IMR-90 (cell line): ENCODE measurements around the gene ADAM12. TPM values are rescaled to one million over a fixed set of nuclear protein-coding genes. Genes with fewer than 3 reads are reported as not detected.

Experiments
- ATAC-seq: fragments of 200-7000 bp; cut with Tn5 transposase; 2 replicates; pipeline ENCODE4 v1.9.1; 2020; ENCODE audit warnings: low read depth, mild to moderate bottlenecking, moderate library complexity
- BruUV-seq: library from RNA; stranded (reverse); fragments of 400-500 nt; replicated peaks from 2 replicates; lab custom pipeline; 2021; lab: Mats Ljungman, UMichigan
- CTCF ChIA-PET: fragments of 300-600 bp; formaldehyde crosslinking; extraction: SDS; loops from one replicate; lab custom pipeline; 2021; ENCODE audit warnings: antibody characterized with exemption; lab: Yijun Ruan, JAX
- POLR2A ChIA-PET: fragments of 300-600 bp; sonication (Branson Sonifier 250); formaldehyde crosslinking; loops from one replicate; lab custom pipeline; 2022; ENCODE audit warnings: antibody characterized with exemption; ENCODE audit not compliant: unreplicated experiment; lab: Charles Lee
- DNase-seq: peaks from one replicate; pipeline ENCODE4 v3.0.0; 2013
- H2AFZ ChIP-seq: replicated peaks from 2 replicates; pipeline ENCODE3; 2013; ENCODE audit warnings: low read length, mild to moderate bottlenecking; ENCODE audit not compliant: poor library complexity
- H2AK5ac ChIP-seq: 2 replicates; pipeline ENCODE4 v1.6.1; 2013; ENCODE audit warnings: low read depth, low read length, inconsistent platforms
- H2AK9ac ChIP-seq: replicated peaks from 2 replicates; pipeline ENCODE3; 2013; ENCODE audit warnings: mild to moderate bottlenecking, low read depth, low read length, moderate library complexity; ENCODE audit not compliant: poor library complexity
- H2BK120ac ChIP-seq: 2 replicates; pipeline ENCODE4 v1.6.1; 2013; ENCODE audit warnings: low read depth, low read length, inconsistent platforms
- H2BK15ac ChIP-seq: 3 replicates; pipeline ENCODE4 v1.6.1; 2013; ENCODE audit warnings: low read depth, low read length, inconsistent platforms
- H2BK20ac ChIP-seq: 2 replicates; pipeline ENCODE4 v1.6.1; 2013; ENCODE audit warnings: low read depth, mild to moderate bottlenecking, inconsistent platforms, low read length, moderate library complexity
- H2BK5ac ChIP-seq: 2 replicates; pipeline ENCODE4 v1.6.1; 2013; ENCODE audit warnings: mild to moderate bottlenecking, low read depth, low read length, inconsistent platforms; ENCODE audit not compliant: poor library complexity, severe bottlenecking
- H3K14ac ChIP-seq: replicated peaks from 2 replicates; pipeline ENCODE4 v1.6.1; 2013; ENCODE audit warnings: low read depth, low read length, inconsistent platforms
- H3K18ac ChIP-seq: 2 replicates; pipeline ENCODE4 v1.6.1; 2013; ENCODE audit warnings: low read depth, low read length, control low read depth
- H3K23ac ChIP-seq: 2 replicates; pipeline ENCODE4 v1.6.1; 2013; ENCODE audit warnings: low read depth, low read length, inconsistent platforms
- H3K27ac ChIP-seq: 2 replicates; pipeline ENCODE4 v1.5.1; 2013; ENCODE audit warnings: mild to moderate bottlenecking, control low read depth, low read length; ENCODE audit not compliant: insufficient read depth
- H3K27me3 ChIP-seq: 2 replicates; pipeline ENCODE4 v1.6.1; 2013; ENCODE audit warnings: low read length; ENCODE audit not compliant: control insufficient read depth, insufficient read depth
- H3K36me3 ChIP-seq: 2 replicates; pipeline ENCODE4 v1.6.1; 2013; ENCODE audit warnings: low read length, mixed read lengths; ENCODE audit not compliant: control insufficient read depth, insufficient read depth
- H3K4ac ChIP-seq: 2 replicates; pipeline ENCODE4 v1.6.1; 2013; ENCODE audit warnings: low read depth, low read length, inconsistent platforms
- H3K4me1 ChIP-seq: 2 replicates; pipeline ENCODE4 v1.6.1; 2013; ENCODE audit warnings: low read length, mixed read lengths; ENCODE audit not compliant: control insufficient read depth, insufficient read depth
- H3K4me2 ChIP-seq: 2 replicates; pipeline ENCODE4 v1.6.1; 2013; ENCODE audit warnings: low read depth, mild to moderate bottlenecking, control low read depth, low read length, moderate library complexity
- H3K4me3 ChIP-seq: 2 replicates; pipeline ENCODE4 v1.5.1; 2013; ENCODE audit warnings: low read depth, mild to moderate bottlenecking, control low read depth, low read length, moderate library complexity; ENCODE audit not compliant: insufficient read depth
- H3K56ac ChIP-seq: 2 replicates; pipeline ENCODE4 v1.6.1; 2013; ENCODE audit warnings: low read length, inconsistent platforms; ENCODE audit not compliant: insufficient read depth; ENCODE audit errors: extremely low read depth
- H3K79me1 ChIP-seq, 2 experiments: 2 replicates each; pipeline ENCODE4 v1.6.1; 2013; ENCODE audit warnings: low read length in 2 of 2, inconsistent platforms in 1 of 2, low read depth in 1 of 2
- H3K9ac ChIP-seq: 2 replicates; pipeline ENCODE4 v1.6.1; 2013; ENCODE audit warnings: low read depth, low read length, control low read depth
- H3K9me1 ChIP-seq: 2 replicates; pipeline ENCODE4 v1.6.1; 2013; ENCODE audit warnings: low read length, inconsistent platforms; ENCODE audit not compliant: insufficient read depth
- H3K9me3 ChIP-seq: 2 replicates; pipeline ENCODE4 v1.6.1; 2013; ENCODE audit warnings: low read length; ENCODE audit not compliant: control insufficient read depth, insufficient read depth
- H4K20me1 ChIP-seq: 2 replicates; pipeline ENCODE4 v1.6.1; 2013; ENCODE audit warnings: low read length, inconsistent platforms; ENCODE audit not compliant: insufficient read depth
- H4K5ac ChIP-seq: 2 replicates; pipeline ENCODE4 v1.6.1; 2013; ENCODE audit warnings: mild to moderate bottlenecking, low read depth, low read length, control low read depth
- H4K8ac ChIP-seq, 2 experiments: 2 replicates each; pipeline ENCODE4 v1.6.1; 2013; ENCODE audit warnings: low read depth in 2 of 2, low read length in 2 of 2, control low read depth in 1 of 2, inconsistent platforms in 1 of 2
- H4K91ac ChIP-seq: 2 replicates; pipeline ENCODE4 v1.6.1; 2013; ENCODE audit warnings: low read depth, low read length, inconsistent platforms; ENCODE audit not compliant: insufficient read depth
- POLR2A ChIP-seq: IDR thresholded peaks from 2 replicates; pipeline ENCODE4 v1.6.1; 2012; ENCODE audit warnings: mild to moderate bottlenecking, low read depth, low read length
- RCOR1 ChIP-seq: IDR thresholded peaks from 2 replicates; pipeline ENCODE4 v1.6.1; 2012; ENCODE audit warnings: mild to moderate bottlenecking, low read length, improper control_type of control experiment; ENCODE audit not compliant: insufficient replicate concordance
- WGBS, 2 experiments: methylation state at CpG; one replicate each; pipeline versions ENCODE4 v1.1.5 to v1.1.7; 2013; ENCODE audit warnings: missing lambda C conversion rate in 2 of 2; ENCODE audit not compliant: insufficient read length in 1 of 2; ENCODE audit errors: extremely low coverage in 2 of 2; 5-methylcytosine and 5-hydroxymethylcytosine counted together
- dilution Hi-C: fragments of 300-500 bp; cut with HindIII; formaldehyde crosslinking; loops from one replicate; pipeline ENCODE4 v1.14.3; 2018; ENCODE audit warnings: low sequenced_read_pairs; ENCODE audit not compliant: unreplicated experiment
- in situ Hi-C: fragments of 300-500 bp; cut with MboI; formaldehyde crosslinking; loops from 3 replicates; pipeline ENCODE4 v1.14.3; 2019; ENCODE audit warnings: low sequenced_read_pairs, inconsistent platforms, mixed read lengths
- intact Hi-C: fragments of 100-400 bp; cut with micrococcal nuclease; formaldehyde crosslinking; loops from 2 replicates; pipeline ENCODE4 v1.10.0; 2022
- polyA plus RNA-seq, 3 experiments: library from polyadenylated mRNA; depleted of rRNA; stranded (reverse); fragments of >200 nt; gene quantifications; 2 replicates each; pipeline ENCODE4 v1.2.3, GENCODE V29; 2012; ENCODE audit warnings: low replicate concordance in 1 of 3
- total RNA-seq: library from RNA; depleted of rRNA; stranded (reverse); fragments of >200 nt; gene quantifications from 2 replicates; pipeline ENCODE4 v1.2.3, GENCODE V29; 2012

Gene ADAM12
- total and polyA plus RNA-seq, 2 of the 4 experiments (the other 2 are of a cell fraction), result 9.6 to 10.2 TPM

- no peaks in the 10 kb centered on the region for H3K36me3 ChIP-seq
- no peak overlapping the region for H2BK15ac ChIP-seq
- TF ChIP-seq POLR2A (no peak), RCOR1 (no peak)
- no peak overlapping the region for H3K9ac ChIP-seq
- no peak overlapping the region for H3K56ac ChIP-seq
- no peak overlapping the region for H4K8ac ChIP-seq
- POLR2A ChIA-PET, result interaction anchor here (0.8 kb wide), 1 partner anchor 76 kb away, joined by 4 read pairs; no protein-coding TSS in a partner anchor
- no peak overlapping the region for H2AFZ ChIP-seq
- no peak overlapping the region for H3K14ac ChIP-seq
- H2AK9ac ChIP-seq, result no peak overlapping the region
- no peak overlapping the region for H3K4me2 ChIP-seq
- no peak overlapping the region for H2BK120ac ChIP-seq
- BruUV-seq, result no TSS peak
- H3K27me3 ChIP-seq, result no peaks in the 10 kb centered on the region
- no peaks in the 10 kb centered on the region; the same call in 1 of the 2 replicates for H3K9me3 ChIP-seq
- dilution Hi-C loops, result no loop called here
- intact Hi-C loops, result no loop called here
- H3K4ac ChIP-seq, result no peak overlapping the region
- H3K9me1 ChIP-seq, result no peaks in the 10 kb centered on the region
- no peak overlapping the region for H2AK5ac ChIP-seq
- H4K20me1 ChIP-seq, result no peaks in the 10 kb centered on the region
- H3K23ac ChIP-seq, result no peak overlapping the region
- no peak overlapping the region for H4K5ac ChIP-seq
- no peak overlapping the region for H2BK20ac ChIP-seq
- no peak overlapping the region for H4K91ac ChIP-seq
- CTCF ChIA-PET, result interaction anchor here (0.6 to 1.7 kb wide), 2 partner anchors 18 to 21 kb away, joined by 3 to 6 read pairs; no protein-coding TSS in a partner anchor
- no CpG with 5 or more reads among the region's 7 CpGs for WGBS, 2 experiments
- in situ Hi-C loops, result no loop called here
- DNase-seq (no peak), ATAC-seq (no peak)
- H3K4me3 ChIP-seq, result no peak overlapping the region
- no peak overlapping the region for H3K27ac ChIP-seq
- no peak overlapping the region for H2BK5ac ChIP-seq
- no peaks in the 10 kb centered on the region for H3K79me1 ChIP-seq
- no peak overlapping the region for H3K18ac ChIP-seq
- H3K4me1 ChIP-seq, result peaks cover 5% of the 10 kb centered on the region
Measured at GRCh38 chr10:126080291-126080825, 307.9 kb downstream of the ADAM12 start.
